ENCODE measurements around the gene KCTD20.

GRCh38 chr6:36539814-36540568 is 97.2 kb downstream of the KCTD20 start:
- no peak for TF ChIP-seq CTCF (IDR thresholded peaks at IDR 0.05; ENCODE audit: poor library complexity, severe bottlenecking)
- no peak for TF ChIP-seq REST (IDR thresholded peaks at IDR 0.05; ENCODE audit: borderline replicate concordance)
- no peak for TF ChIP-seq MXI1 (conservative IDR thresholded peaks at IDR 0.05; ENCODE audit: poor library complexity, severe bottlenecking)
- TF ChIP-seq POLR2AphosphoS5 (IDR thresholded peaks at IDR 0.05): no peak
